Measurements from ENCODE around the gene PROK1. TPM values are rescaled to one million over a fixed set of nuclear protein-coding genes. Genes with fewer than 3 reads are reported as not detected.

Gene PROK1
- total RNA-seq, 1 experiment from 2014 or later = not detected

GRCh38 chr1:110444561-110444960 is 6.4 kb upstream of the PROK1 start:
- no TSS peak for BruUV-seq (replicated peaks)

GRCh38 chr1:110449661-110450651 is 993 bp upstream of the PROK1 start:
- POLR2A ChIA-PET (ENCODE audit: low non-redundant PET) = no interaction called here
- no peak overlapping the region for H3K27ac ChIP-seq (ENCODE audit: low read depth, low read length, poor library complexity, severe bottlenecking)
- no peak for TF ChIP-seq CTCF (conservative IDR thresholded peaks at IDR 0.05; ENCODE audit: low read depth, low read length)
- no peaks in the 10 kb centered on the region for H3K9me3 ChIP-seq (ENCODE audit: low read depth, low read length, poor library complexity, severe bottlenecking)
- peaks cover 80% of the 10 kb centered on the region for H3K27me3 ChIP-seq (replicated peaks; ENCODE audit: insufficient read depth, low read depth, low read length, poor library complexity)
- H3K36me3 ChIP-seq (ENCODE audit: insufficient read depth, low read length, poor library complexity, severe bottlenecking) = no peaks in the 10 kb centered on the region
- no TSS peak for BruUV-seq (replicated peaks)
- no peaks in the 10 kb centered on the region for H3K4me1 ChIP-seq (ENCODE audit: insufficient read depth, low read length, poor library complexity, severe bottlenecking)
- CTCF ChIA-PET = interaction anchor here (1.3 kb wide), 1 partner anchor 10 kb away, joined by 3 read pairs; no protein-coding TSS in a partner anchor
- intact Hi-C loops (cut with micrococcal nuclease; ENCODE audit: unreplicated experiment) = no loop called here
- H3K4me3 ChIP-seq (ENCODE audit: low read depth, low read length, poor library complexity, severe bottlenecking) = no peak overlapping the region
- no peak for DNase-seq (ENCODE audit: low spot score)

More at GRCh38 chr1:110444561-110444960, 6.4 kb upstream of the PROK1 start:
- no peaks in the 10 kb centered on the region for H3K36me3 ChIP-seq (ENCODE audit: insufficient read depth, low read length, poor library complexity, severe bottlenecking)
- no peak overlapping the region for H3K4me3 ChIP-seq (ENCODE audit: low read depth, low read length, poor library complexity, severe bottlenecking)
- intact Hi-C loops (cut with micrococcal nuclease; ENCODE audit: unreplicated experiment) = no loop called here
- H3K27me3 ChIP-seq (replicated peaks; ENCODE audit: insufficient read depth, low read depth, low read length, poor library complexity) = peaks cover 78% of the 10 kb centered on the region
- H3K9me3 ChIP-seq (ENCODE audit: low read depth, low read length, poor library complexity, severe bottlenecking) = no peaks in the 10 kb centered on the region
- ChIA-PET POLR2A (ENCODE audit: low non-redundant PET) (no interaction called here), CTCF (interaction anchor here (0.7 kb wide), 1 partner anchor 337 kb away, joined by 6 read pairs; no protein-coding TSS in a partner anchor)
- no peak overlapping the region for H3K27ac ChIP-seq (ENCODE audit: low read depth, low read length, poor library complexity, severe bottlenecking)
- DNase-seq (ENCODE audit: low spot score) = no peak
- no peak for TF ChIP-seq CTCF (conservative IDR thresholded peaks at IDR 0.05; ENCODE audit: low read depth, low read length)
- TF ChIP-seq EZH2 (IDR thresholded peaks at IDR 0.05; ENCODE audit: borderline replicate concordance, low read depth, low read length, poor library complexity, severe bottlenecking) = no peak
- no peaks in the 10 kb centered on the region for H3K4me1 ChIP-seq (ENCODE audit: insufficient read depth, low read length, poor library complexity, severe bottlenecking)

GRCh38 chr1:110452330-110452729 is 1.4 kb downstream of the PROK1 start:
- H3K27ac ChIP-seq (ENCODE audit: low read depth, low read length, poor library complexity, severe bottlenecking) = no peak overlapping the region
- POLR2A ChIA-PET (ENCODE audit: low non-redundant PET) = no interaction called here
- no peaks in the 10 kb centered on the region for H3K36me3 ChIP-seq (ENCODE audit: insufficient read depth, low read length, poor library complexity, severe bottlenecking)
- H3K27me3 ChIP-seq (replicated peaks; ENCODE audit: insufficient read depth, low read depth, low read length, poor library complexity) = peaks cover 64% of the 10 kb centered on the region
- TF ChIP-seq EZH2 (IDR thresholded peaks at IDR 0.05; ENCODE audit: borderline replicate concordance, low read depth, low read length, poor library complexity, severe bottlenecking) = no peak
- no peak overlapping the region for H3K4me3 ChIP-seq (ENCODE audit: low read depth, low read length, poor library complexity, severe bottlenecking)
- intact Hi-C loops (cut with micrococcal nuclease; ENCODE audit: unreplicated experiment) = no loop called here
- BruUV-seq (replicated peaks) = no TSS peak
- CTCF ChIA-PET = no interaction called here
- H3K9me3 ChIP-seq (ENCODE audit: low read depth, low read length, poor library complexity, severe bottlenecking) = no peaks in the 10 kb centered on the region
- H3K4me1 ChIP-seq (ENCODE audit: insufficient read depth, low read length, poor library complexity, severe bottlenecking) = no peaks in the 10 kb centered on the region
- DNase-seq (ENCODE audit: low spot score) = no peak

Measured in A673 (cell line).